Sciatic nerve (tissue), 2 donors: ENCODE measurements around the gene NBR1. TPM values are rescaled to one million over a fixed set of nuclear protein-coding genes. Genes with fewer than 3 reads are reported as not detected.
A peak's percentile ranks its signal among the peaks of the same experiment; 100 is the strongest.
"Not testable (repeated sequence)": the region's sequence is repeated elsewhere in the genome, so short reads cannot be mapped to it uniquely, and the experiment has no call there.

ENCODE experiments used
- ATAC-seq: fragments of 200-7000 bp; cut with Tn5 transposase; one replicate; pipeline ENCODE4 v1.9.1; 2020; ENCODE audit warnings: mild to moderate bottlenecking, moderate library complexity
- DNase-seq: peaks from one replicate; pipeline ENCODE4 v3.0.0-alpha.2; 2020; ENCODE audit warnings: low spot score
- intact Hi-C: fragments of 100-400 bp; cut with DNase I; formaldehyde crosslinking; loops from one replicate; pipeline ENCODE4 v1.14.2; 2022
- total RNA-seq: library from RNA; stranded (reverse); fragmentation: NEBNext Ultra II Directional; extraction: Animal tissue kit (Norgen Biotek cat#: 25700); gene quantifications from one replicate; pipeline ENCODE4 v1.2.1, GENCODE V29; 2021
- donor health status: DM: no; HTN: no; CAD: no.
- donor health status: DM: no; HTN: no; CAD: no.

The NBR1 gene
- total RNA-seq, 1 donor from 2014 or later, result 86.1 TPM

DNA sequence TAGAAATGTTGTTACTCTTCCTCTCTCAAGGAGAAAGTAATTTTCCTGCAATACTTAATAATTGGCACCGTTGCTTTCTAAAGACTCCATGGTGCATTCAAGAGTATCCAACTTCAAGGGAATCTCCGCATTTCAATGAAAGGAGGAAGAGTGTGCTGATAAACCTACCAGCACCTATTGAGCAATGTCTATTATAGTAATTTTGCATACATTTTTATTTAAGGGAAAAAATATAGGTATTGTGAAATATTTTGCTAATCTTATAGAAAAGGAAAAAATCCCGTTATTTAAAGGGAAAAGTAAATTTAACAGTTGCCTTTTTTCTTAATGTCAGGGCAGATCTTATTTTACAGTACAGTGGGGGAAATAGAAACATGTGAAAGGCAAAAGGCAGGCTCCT is 39.6 kb downstream of the NBR1 start:
- intact Hi-C loops, result no loop called here
- DNase-seq, result no peak
- ATAC-seq, result no peak

GRCh38 chr17:43211123-43211479 is 40.1 kb downstream of the NBR1 start:
- DNase-seq (no peak), ATAC-seq (no peak)
- intact Hi-C loops, result no loop called here

DNA sequence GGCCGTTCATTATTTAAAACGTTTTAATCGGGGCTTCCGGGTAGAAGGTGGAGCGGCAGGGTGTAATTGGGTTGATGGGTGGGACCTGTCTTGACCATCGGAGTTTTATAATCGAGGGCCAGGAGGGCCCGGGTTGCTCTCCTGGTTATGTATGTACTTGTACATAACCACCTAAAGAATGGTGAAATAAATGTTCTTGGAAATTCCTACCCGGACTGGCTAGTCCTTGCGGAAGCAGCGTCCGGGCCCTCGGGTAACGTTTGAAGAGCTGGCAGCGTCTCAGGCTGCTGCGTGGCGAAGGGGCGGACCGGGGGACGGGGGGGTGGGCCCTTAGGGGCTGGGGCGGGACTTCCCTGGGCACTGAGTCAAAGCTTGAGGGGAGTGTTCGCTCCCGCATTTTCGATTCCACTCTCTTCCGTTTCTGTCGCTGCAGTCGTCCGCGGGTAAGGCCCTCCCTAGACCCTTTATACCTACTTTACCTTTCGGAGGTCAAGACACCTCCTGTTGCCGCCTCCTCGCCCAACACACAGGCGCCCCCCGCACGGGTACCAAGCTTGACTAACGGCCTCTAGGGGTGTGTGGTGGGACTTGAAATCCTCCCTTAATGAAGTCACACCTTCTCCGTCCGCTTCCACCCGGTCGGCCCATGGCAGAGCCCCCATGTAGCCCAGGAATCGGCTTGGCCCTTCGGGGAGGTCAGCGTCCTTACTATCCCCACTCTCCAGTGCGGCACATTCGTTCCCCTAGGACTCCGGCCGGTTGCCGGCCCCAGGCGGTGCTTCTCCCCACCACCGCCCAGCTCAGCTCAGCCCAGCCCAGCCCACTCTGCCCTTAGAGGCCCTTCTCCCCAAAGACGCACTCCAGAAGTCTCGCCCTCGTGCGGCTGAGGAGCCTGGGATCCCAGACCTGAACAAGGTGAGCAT is 40.7 kb downstream of the NBR1 start, which contains the start of gene TMEM106A:
TSS of gene TMEM106A (plus strand) at position 396 of the 923 bp plus-strand sequence. CDS start 1,167 bp downstream, outside the sequence.
- intact Hi-C loops, result no loop called here
- DNase-seq, result peak; percentile 87
- ATAC-seq, result peak; percentile 95

DNA sequence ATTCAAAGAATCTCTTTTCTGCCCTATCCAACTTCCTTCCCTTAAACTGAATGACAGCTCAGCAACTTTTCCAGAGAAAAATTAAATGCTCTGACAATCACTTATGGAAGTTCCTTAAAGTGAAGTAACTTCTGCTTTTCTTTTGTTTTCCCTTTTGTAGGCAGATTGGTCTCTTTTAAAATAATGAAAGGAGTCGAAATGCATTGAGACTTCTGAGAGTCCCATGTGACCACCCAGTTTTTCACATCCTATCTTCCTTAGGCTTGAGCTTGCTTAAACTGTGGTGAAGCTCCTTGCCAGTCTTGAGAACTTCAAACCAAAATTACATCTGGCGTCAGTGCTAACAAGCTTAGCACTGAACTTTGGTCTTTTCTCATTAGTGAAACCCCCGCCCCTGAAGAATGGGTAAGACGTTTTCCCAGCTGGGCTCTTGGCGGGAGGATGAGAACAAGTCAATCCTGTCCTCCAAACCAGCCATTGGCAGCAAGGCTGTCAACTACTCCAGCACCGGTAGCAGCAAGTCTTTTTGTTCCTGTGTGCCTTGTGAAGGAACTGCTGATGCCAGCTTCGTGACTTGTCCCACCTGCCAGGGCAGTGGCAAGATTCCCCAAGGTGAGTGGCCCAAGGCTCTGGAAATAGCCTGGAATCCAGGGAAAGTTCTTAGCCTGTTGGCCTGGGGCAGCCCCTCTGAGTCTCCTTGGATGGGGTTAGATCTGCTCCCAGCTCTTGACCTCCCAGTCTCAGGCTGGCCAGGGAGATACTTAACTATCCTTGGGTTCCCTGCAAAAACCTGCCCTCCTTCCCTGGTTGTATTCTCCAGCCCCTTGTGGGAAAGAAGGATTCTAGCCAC is 41.9 kb downstream of the NBR1 start:
- DNase-seq (no peak), ATAC-seq (peak; percentile 23)
- intact Hi-C loops, result no loop called here

GRCh38 chr17:43213545-43213944 is 42.5 kb downstream of the NBR1 start:
- ATAC-seq, result no peak
- no peak for DNase-seq
- intact Hi-C loops, result no loop called here

GRCh38 chr17:43215341-43215740 is 44.3 kb downstream of the NBR1 start:
- intact Hi-C loops, result no loop called here
- DNase-seq (no peak), ATAC-seq (no peak)

- no peak for DNase-seq
Measured at GRCh38 chr17:43216369-43216761, 45.4 kb downstream of the NBR1 start.

GRCh38 chr17:43216762-43217613 is 46.0 kb downstream of the NBR1 start:
- ATAC-seq, result no peak
- intact Hi-C loops, result no loop called here
- no peak for DNase-seq

More at GRCh38 chr17:43216369-43216761, 45.4 kb downstream of the NBR1 start:
- intact Hi-C loops, result no loop called here
- ATAC-seq, result no peak

DNA sequence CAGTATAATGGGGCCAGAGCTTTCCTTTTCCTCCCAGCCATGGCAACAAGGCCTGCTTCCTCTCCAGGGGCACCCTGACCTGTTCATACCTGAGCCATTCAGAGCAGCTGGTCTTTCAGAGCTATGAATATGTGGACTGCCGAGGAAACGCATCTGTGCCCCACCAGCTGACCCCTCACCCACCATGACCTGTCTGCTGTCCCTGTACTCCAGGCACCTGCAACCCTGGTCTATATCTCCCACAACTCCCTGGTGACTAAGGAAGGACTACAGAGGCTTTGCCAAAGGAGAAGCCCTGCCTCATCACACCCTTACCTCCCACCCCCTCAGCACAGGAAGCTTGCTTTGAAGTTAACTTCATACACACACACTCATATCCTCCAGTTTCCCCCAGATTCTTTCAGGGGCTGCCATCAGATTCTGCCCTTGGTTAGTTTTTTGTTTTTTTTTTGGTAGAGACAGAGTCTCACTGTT is 46.6 kb downstream of the NBR1 start:
- ATAC-seq (no peak), DNase-seq (no peak)
- intact Hi-C loops, result no loop called here

DNA sequence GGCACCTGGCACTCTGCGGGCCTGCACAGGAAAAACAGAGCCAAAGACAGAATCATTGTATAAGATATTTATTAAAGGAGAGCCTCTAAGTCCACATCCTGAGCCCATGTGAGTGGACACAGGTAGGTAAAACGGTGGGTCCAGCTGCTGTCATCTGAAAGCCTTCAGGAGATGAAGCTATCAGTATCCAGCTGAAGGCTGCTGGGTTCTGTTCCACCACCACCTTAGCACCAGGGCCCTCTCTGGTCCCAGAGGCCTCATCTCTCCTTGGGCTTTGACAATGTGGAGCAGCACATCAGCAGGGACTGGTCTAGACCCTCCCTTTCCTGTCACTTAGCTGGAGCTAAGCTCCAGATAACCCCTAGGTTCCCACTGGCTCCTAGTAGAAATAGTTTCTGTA is 48.0 kb downstream of the NBR1 start:
- intact Hi-C loops, result no loop called here
- DNase-seq (no peak), ATAC-seq (no peak)

GRCh38 chr17:43219746-43220380 is 48.8 kb downstream of the NBR1 start:
- ATAC-seq (no peak), DNase-seq (no peak)
- intact Hi-C loops, result no loop called here

DNA sequence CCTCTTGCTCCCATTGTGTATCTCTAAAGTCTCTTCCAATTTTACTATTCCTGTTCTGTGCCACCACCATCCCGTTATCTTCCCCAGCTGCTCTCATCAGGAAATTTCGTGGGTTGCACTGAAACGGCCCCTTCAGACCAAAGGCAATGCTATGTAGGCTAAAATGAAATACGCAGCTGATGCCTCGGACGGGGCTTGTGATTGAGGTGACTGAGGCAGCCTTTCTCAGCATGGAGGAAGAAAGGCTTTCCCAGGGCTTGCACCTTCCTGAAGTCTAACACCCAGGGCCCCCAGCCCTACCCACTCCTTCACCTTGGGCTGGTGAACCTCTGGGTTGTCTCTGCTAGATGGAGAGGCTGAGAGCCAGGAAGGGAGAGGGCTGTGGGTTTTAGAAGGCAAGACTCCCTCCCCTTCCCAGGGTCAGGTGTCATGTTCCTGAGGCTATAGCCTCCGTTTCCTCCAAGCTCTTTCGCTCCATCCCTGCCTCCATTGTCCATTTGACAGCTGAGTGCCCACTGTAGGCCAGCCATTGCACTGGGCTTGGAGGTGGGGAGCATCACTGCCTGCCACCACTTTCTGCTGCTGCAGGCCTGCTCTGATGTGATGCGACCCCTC is 49.6 kb downstream of the NBR1 start:
- ATAC-seq (no peak), DNase-seq (no peak)
- intact Hi-C loops, result no loop called here

DNA sequence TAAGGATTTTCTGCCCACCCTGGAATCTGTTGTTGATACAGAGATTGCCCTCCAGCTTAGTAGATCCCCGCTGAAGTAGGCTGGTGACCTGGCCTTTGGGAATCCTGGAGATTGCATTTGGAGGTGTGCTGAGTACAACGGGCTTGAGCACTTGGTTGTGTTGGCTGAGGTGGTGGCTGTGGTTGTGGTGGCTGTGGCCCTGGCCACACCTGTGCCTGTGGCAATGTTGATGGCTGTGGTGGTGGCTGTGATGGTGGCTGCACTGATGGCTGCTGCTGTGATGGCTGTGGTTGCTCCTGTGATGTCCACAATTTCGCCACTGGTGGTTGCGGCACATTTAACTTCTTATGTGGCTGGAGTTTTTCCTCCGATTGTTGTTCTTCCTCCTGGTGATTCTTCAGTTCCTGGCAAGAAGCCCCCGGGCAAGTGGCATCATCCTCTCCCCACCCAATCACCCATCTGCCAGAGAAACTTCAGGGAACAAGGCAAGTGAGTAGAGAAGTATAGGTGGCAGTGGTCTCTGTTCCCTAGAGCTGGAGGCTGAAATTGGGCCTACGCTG is 53.2 kb downstream of the NBR1 start:
- no peak for ATAC-seq
- DNase-seq, result no peak
- intact Hi-C loops, result no loop called here

- intact Hi-C loops, result no loop called here
- DNase-seq, result no peak
- ATAC-seq, result no peak
Measured at GRCh38 chr17:43226393-43226792, 55.4 kb downstream of the NBR1 start.

GRCh38 chr17:43228020-43228782 is 57.2 kb downstream of the NBR1 start, which contains the start of gene CCDC200:
Gene CCDC200 (minus strand): TSS chr17:43228623. CDS start chr17:43228554, 69 bp downstream.
- intact Hi-C loops, DNase-seq: not testable (repeated sequence)
- ATAC-seq, result peak; percentile 52

- intact Hi-C loops, ATAC-seq: not testable (repeated sequence)
- peak; percentile 36 for DNase-seq
Measured at GRCh38 chr17:43231205-43232020, 60.4 kb downstream of the NBR1 start.
